ENCODE results near the gene SEC61B. TPM values are rescaled to one million over a fixed set of nuclear protein-coding genes. Genes with fewer than 3 reads are reported as not detected.
"Not testable (repeated sequence)": the region's sequence is repeated elsewhere in the genome, so short reads cannot be mapped to it uniquely, and the experiment has no call there.

SEC61B gene
- total RNA-seq, 1 donor, result 119 TPM

DNA sequence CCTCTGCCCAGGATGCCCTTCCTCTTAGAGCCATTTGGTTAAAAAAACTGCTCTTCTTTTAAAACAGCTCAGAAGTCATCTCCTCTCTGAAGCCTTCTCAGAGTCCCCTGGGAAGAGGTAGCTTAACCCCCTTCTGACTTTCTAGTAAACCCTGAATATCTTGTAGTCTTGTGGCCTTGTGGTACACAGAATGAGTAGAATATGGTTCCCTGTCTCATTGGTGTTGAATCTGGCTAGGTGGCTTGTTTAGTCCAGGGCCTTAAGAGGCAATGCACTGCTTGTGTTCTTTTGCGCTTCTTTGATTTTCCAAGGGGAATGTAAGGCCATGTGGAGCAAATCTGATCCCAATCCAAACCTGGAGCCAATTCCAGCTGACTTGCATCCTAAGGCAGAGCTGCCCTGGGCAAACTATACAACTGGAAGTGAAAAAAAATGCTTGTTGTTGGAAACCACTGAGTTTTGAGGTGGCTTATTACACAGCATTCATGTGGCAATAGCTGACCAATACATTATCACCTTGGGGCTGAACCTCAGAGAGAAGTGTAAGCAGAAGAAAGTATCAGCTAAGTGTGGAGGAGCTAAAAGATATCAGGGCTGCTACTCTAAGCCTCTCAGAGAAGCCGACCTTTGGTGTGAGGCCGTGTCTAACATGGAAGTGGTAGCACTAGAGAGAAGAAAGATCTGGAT, 31.3 kb upstream of the SEC61B start:
- TF ChIP-seq, protein P1, sequence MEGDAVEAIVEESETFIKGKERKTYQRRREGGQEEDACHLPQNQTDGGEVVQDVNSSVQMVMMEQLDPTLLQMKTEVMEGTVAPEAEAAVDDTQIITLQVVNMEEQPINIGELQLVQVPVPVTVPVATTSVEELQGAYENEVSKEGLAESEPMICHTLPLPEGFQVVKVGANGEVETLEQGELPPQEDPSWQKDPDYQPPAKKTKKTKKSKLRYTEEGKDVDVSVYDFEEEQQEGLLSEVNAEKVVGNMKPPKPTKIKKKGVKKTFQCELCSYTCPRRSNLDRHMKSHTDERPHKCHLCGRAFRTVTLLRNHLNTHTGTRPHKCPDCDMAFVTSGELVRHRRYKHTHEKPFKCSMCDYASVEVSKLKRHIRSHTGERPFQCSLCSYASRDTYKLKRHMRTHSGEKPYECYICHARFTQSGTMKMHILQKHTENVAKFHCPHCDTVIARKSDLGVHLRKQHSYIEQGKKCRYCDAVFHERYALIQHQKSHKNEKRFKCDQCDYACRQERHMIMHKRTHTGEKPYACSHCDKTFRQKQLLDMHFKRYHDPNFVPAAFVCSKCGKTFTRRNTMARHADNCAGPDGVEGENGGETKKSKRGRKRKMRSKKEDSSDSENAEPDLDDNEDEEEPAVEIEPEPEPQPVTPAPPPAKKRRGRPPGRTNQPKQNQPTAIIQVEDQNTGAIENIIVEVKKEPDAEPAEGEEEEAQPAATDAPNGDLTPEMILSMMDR (IDR thresholded peaks at IDR 0.05; ENCODE audit: insufficient read depth, low read depth, low read length), result no peak
- DNase-seq (ENCODE audit: low read depth), result no peak
- H3K4me3 ChIP-seq (ENCODE audit: low read depth, low read length), result no peak overlapping the region

DNA sequence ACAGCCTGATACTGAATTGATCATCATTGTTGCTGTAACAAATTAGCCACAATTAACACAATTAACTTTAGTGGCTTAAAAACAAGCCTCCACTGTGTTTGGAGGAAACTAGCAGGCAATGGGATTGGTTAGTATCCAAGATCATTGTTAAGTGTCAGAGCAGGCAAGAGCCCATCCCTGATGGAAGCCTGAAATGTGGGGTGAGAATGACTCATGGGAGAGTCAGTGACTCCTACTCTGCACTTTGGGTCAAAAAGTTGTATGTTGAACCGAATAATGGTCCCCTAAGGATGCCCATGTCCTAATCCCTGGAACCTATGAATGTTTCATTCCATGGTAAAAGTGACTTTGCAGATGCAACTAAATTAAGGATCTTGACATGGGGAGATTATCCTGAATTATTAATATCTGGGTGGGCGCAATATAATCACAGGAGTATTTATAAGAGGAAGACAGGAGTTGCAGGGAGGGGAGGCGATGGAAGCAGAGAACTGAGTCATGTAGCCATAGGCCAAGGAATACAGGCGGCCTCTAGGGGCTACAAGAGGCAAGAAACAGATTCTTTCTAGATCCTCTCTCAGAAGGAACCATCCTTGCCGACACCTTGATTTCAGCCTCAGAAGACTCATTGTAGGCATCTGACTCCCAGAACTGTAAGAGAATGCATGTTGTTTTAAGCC, 29.2 kb upstream of the SEC61B start:
- no peak overlapping the region for H3K4me3 ChIP-seq (ENCODE audit: low read depth, low read length)
- DNase-seq (ENCODE audit: low read depth), result no peak
- TF ChIP-seq, protein P1 (IDR thresholded peaks at IDR 0.05; ENCODE audit: insufficient read depth, low read depth, low read length), result peak; percentile 38

DNA sequence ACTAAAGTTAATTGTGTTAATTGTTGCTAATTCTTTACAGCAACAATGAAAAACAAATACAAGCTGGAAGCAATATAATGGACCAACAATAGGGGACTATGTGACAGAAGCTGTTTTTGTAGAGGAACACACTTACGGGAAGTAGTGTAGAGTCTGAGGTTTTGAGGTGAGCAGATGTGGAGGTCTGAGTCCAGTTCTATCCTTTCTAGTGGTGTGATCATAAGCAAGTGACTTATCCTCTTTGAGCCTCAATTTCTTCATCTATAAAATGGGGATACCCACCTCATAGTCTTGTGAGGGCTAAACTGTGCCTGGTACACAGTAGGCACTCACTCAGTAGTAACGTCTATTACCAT, 28.6 kb upstream of the SEC61B start:
- TF ChIP-seq, protein P1 (IDR thresholded peaks at IDR 0.05; ENCODE audit: insufficient read depth, low read depth, low read length), result no peak
- no peak overlapping the region for H3K4me3 ChIP-seq (ENCODE audit: low read depth, low read length)
- DNase-seq (ENCODE audit: low read depth), result no peak

DNA sequence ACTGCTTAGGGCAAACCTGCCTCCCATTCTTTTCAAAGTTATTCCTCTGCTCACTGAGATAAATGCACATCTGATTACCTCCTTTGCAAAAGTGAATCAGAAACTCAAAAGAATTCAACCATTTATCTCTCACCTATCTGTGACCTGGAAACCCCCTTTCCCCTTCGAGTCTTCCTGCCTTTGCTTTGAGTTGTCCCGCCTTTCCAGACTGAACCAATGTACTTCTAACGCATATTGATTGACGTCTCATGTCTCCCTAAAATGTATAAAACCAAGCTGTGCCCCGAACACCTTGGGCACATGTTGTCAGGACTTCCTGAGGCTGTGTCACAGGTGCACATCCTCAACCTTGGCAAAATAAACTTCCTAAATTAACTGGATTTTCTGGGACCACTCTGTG, 25.6 kb upstream of the SEC61B start:
- not testable (repeated sequence) for H3K4me3 ChIP-seq (ENCODE audit: low read depth, low read length); DNase-seq (ENCODE audit: low read depth)

DNA sequence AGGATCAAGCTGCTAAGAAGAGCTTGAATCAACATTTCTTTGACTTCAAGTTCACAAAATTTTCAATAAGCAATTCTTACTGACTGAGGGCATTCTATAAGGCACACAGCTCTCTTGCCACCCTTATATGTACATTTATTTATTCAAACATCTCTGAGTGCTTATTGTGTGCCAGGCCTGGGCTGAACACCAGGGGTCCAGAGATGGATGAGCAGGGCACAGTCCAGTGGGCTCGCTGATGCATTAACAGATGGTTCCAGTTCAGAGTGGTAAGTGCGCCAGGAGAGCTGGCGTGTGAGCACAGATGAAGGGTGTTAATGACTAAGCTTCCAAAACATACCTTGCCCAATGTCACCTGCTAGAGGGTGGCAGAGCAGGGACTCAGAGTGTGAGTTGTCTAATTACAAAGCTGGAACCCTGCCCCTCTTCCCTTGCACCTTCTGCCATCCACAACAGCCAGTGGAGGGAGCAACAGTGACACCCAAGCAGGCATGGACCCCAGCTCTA, 24.9 kb upstream of the SEC61B start:
- DNase-seq (ENCODE audit: low read depth), result no peak
- TF ChIP-seq, protein P1 (IDR thresholded peaks at IDR 0.05; ENCODE audit: insufficient read depth, low read depth, low read length), result no peak
- no peak overlapping the region for H3K4me3 ChIP-seq (ENCODE audit: low read depth, low read length)

DNA sequence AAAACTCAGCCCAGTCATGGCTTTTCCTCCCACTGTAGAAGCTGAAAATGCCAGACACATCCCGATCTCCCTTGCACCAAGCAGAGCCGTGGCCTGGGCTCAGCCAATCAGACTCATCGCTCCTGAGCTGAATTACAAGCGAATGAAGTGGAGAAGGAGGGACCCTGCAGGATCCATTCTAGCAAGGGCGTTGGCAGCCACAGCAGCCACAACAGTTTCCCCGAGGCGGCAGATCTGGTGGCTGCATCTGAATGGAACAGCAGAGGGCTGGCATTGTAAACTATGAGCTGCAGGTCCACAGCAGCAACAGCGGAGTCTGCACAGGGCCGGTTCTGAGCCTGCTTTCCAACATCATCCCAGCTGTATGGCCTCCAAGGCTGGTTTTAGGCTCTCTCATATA, 24.1 kb upstream of the SEC61B start:
- H3K4me3 ChIP-seq (ENCODE audit: low read depth, low read length), result no peak overlapping the region
- DNase-seq (ENCODE audit: low read depth), result no peak
- TF ChIP-seq, protein P1 (IDR thresholded peaks at IDR 0.05; ENCODE audit: insufficient read depth, low read depth, low read length), result no peak

DNA sequence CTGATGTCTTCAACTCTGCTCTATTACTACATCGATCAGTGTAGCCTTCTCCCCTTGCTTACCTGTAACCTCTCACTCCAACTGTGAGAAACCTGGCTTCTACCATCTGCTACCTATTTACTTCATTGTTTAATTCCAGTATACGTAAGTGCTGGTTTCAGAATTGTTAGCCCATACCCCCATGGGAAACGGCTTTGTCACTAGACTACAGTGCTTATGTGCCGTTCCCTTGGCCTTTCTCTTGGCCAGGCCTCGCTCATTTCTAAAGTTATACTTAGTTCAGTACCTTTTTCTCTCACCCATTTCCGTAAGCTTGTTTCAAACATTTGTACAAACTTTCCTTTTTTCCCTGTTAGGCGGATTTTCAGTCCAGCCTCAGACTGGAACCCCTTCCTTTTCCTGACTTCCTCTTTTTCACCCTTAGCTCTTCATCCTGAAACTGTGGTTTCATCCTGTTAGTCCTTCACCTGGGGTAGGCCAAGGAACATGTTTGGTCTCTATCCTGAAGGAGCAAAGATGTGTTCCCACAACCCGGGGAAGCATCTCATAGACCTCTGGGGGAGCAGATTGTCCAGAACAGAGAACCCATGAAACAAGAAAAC, 22.0 kb upstream of the SEC61B start:
- H3K4me3 ChIP-seq (ENCODE audit: low read depth, low read length), result no peak overlapping the region
- no peak for DNase-seq (ENCODE audit: low read depth)
- TF ChIP-seq, protein P1 (IDR thresholded peaks at IDR 0.05; ENCODE audit: insufficient read depth, low read depth, low read length), result no peak

All from fibroblast of villous mesenchyme (primary cell).